SK-N-SH treated with all-trans-retinoic acid at 6 μM for 48 hours (cell line): ENCODE data around the gene MED15.

Source experiments
- CSDC2 ChIP-seq: fragments of 250-450 bp; sonication (Bioruptor Pico); IDR thresholded peaks from 2 replicates; pipeline ENCODE4 v1.5.0; 2020; ENCODE audit warnings: mild to moderate bottlenecking, moderate library complexity
- PPARA ChIP-seq: fragments of 250-450 bp; sonication (Bioruptor Pico); IDR thresholded peaks from 2 replicates; pipeline ENCODE4 v1.5.0; 2020; ENCODE audit warnings: mild to moderate bottlenecking, borderline replicate concordance
- SNAI2 ChIP-seq: fragments of 250-450 bp; sonication (Bioruptor Pico); IDR thresholded peaks from 2 replicates; pipeline ENCODE4 v1.5.0; 2020; ENCODE audit warnings: mild to moderate bottlenecking, moderate library complexity
- ZC3H10 ChIP-seq: fragments of 250-450 bp; sonication (Bioruptor Pico); IDR thresholded peaks from 2 replicates; pipeline ENCODE4 v1.5.1; 2021; ENCODE audit warnings: mild to moderate bottlenecking, moderate library complexity
- ZNF8 ChIP-seq: fragments of 450-650 bp; formaldehyde crosslinking; IDR thresholded peaks from 2 replicates; pipeline ENCODE4 v1.5.0; 2020; ENCODE audit warnings: mild to moderate bottlenecking, moderate library complexity
- TF ChIP-seq, protein P1 (sequence below): fragments of 250-450 bp; sonication (Bioruptor Pico); IDR thresholded peaks from 2 replicates; pipeline ENCODE4 v1.5.1; 2020; ENCODE audit warnings: low read depth, mild to moderate bottlenecking, moderate library complexity
- TF ChIP-seq, protein P2 (sequence below): fragments of 250-450 bp; sonication (Bioruptor Pico); IDR thresholded peaks from 2 replicates; pipeline ENCODE4 v1.5.0; 2020; ENCODE audit warnings: mild to moderate bottlenecking, moderate library complexity
- TF ChIP-seq, protein P3 (sequence below): fragments of 250-450 bp; sonication (Bioruptor Pico); IDR thresholded peaks from 2 replicates; pipeline ENCODE4 v1.5.1; 2021; ENCODE audit warnings: mild to moderate bottlenecking, moderate library complexity

DNA sequence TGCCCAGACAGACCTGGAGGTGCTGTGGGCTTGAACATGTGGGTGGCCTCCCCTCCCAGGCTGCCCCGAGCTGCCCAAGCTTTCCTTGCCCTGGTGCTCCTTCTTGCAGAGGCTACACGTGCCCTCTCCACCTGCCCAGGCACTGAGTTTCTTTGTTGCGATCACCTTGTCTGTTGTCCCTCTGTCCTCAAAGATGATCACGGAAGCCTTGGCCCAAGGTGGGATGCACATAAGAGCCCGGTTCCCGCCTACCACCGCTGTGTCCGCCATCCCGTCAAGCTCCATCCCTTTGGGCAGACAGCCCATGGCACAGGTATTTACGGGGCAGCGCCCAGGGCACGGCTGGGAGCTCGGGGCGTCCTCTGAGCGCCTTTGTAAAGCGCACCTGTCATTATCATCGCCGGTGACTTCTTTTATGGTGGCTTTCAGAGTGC, 67.5 kb downstream of the MED15 start:
- TF ChIP-seq PPARA (CRISPR knock-in tag) (no peak), SNAI2 (CRISPR knock-in tag) (no peak), CSDC2 (CRISPR knock-in tag) (no peak), ZC3H10 (CRISPR knock-in tag) (no peak), ZNF8 (CRISPR knock-in tag) (no peak)
- TF ChIP-seq, protein P1, sequence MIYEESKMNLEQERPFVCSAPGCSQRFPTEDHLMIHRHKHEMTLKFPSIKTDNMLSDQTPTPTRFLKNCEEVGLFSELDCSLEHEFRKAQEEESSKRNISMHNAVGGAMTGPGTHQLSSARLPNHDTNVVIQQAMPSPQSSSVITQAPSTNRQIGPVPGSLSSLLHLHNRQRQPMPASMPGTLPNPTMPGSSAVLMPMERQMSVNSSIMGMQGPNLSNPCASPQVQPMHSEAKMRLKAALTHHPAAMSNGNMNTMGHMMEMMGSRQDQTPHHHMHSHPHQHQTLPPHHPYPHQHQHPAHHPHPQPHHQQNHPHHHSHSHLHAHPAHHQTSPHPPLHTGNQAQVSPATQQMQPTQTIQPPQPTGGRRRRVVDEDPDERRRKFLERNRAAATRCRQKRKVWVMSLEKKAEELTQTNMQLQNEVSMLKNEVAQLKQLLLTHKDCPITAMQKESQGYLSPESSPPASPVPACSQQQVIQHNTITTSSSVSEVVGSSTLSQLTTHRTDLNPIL, result no peak
- TF ChIP-seq, protein P2, sequence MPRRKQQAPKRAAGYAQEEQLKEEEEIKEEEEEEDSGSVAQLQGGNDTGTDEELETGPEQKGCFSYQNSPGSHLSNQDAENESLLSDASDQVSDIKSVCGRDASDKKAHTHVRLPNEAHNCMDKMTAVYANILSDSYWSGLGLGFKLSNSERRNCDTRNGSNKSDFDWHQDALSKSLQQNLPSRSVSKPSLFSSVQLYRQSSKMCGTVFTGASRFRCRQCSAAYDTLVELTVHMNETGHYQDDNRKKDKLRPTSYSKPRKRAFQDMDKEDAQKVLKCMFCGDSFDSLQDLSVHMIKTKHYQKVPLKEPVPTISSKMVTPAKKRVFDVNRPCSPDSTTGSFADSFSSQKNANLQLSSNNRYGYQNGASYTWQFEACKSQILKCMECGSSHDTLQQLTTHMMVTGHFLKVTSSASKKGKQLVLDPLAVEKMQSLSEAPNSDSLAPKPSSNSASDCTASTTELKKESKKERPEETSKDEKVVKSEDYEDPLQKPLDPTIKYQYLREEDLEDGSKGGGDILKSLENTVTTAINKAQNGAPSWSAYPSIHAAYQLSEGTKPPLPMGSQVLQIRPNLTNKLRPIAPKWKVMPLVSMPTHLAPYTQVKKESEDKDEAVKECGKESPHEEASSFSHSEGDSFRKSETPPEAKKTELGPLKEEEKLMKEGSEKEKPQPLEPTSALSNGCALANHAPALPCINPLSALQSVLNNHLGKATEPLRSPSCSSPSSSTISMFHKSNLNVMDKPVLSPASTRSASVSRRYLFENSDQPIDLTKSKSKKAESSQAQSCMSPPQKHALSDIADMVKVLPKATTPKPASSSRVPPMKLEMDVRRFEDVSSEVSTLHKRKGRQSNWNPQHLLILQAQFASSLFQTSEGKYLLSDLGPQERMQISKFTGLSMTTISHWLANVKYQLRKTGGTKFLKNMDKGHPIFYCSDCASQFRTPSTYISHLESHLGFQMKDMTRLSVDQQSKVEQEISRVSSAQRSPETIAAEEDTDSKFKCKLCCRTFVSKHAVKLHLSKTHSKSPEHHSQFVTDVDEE, result no peak
- TF ChIP-seq, protein P3, sequence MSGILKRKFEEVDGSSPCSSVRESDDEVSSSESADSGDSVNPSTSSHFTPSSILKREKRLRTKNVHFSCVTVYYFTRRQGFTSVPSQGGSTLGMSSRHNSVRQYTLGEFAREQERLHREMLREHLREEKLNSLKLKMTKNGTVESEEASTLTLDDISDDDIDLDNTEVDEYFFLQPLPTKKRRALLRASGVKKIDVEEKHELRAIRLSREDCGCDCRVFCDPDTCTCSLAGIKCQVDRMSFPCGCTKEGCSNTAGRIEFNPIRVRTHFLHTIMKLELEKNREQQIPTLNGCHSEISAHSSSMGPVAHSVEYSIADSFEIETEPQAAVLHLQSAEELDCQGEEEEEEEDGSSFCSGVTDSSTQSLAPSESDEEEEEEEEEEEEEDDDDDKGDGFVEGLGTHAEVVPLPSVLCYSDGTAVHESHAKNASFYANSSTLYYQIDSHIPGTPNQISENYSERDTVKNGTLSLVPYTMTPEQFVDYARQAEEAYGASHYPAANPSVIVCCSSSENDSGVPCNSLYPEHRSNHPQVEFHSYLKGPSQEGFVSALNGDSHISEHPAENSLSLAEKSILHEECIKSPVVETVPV (CRISPR knock-in tag), result no peak
